Activated CD8-positive, alpha-beta memory T cell treated with anti-CD3 and anti-CD28 coated beads, Interleukin-2, amount 50 U/mL, for 1 hour (primary cell): Measurements from ENCODE around the gene NT5E.
"Not testable (repeated sequence)": the region's sequence is repeated elsewhere in the genome, so short reads cannot be mapped to it uniquely, and the experiment has no call there.

ENCODE experiments used
- DNase-seq: peaks from one replicate; pipeline ENCODE4 v3.0.0-alpha.2; 2020; ENCODE audit errors: extremely low read depth

The NT5E gene

GRCh38 chr6:85449818-85450759, at the start of gene NT5E:
Gene NT5E, plus strand, starts transcription at chr6:85450083. Its CDS starts 57 bp downstream, at chr6:85450140.
- DNase-seq = no peak

- DNase-seq = no peak
Observed at GRCh38 chr6:85400331-85400730, 49.6 kb upstream of the NT5E start.

DNA sequence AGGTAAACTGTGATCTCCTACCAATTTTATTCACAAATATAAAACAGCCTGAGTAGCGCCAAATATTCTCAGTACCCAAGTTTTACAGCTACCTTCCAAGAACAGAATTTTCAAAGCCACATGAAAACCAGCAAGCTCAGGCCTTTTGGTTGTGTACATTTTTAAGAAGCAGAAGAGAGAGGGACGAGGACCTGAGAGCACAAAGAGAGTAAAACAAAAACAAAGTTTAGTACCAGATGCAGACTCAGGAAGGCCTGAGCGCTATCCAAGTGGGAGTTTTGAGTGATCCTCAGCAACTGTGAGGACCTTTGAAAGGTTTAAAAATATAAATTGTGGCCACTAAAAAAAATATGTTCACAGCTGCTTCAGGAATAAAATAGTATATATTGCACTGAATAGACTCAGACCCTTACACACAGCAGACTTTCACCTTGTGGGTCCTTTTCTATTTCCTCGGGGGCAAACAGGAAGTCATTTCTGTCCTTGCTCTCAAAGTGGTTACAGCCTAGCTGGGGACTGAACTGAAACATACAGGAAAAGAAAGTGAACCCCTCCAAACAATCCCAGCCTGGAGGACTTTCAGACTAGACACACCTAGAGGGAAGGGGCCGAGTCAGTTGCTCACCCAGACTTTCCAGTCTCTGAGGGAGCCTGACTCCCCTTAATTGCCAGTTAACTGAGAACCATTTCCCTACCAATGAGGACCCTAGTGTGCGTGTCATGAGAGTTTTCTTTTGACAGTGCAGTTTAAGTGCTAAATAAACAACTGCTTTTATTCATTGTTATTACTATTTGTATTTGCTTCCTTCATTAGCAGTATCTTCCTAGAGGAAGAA, 48.5 kb upstream of the NT5E start:
- DNase-seq = no peak

DNA sequence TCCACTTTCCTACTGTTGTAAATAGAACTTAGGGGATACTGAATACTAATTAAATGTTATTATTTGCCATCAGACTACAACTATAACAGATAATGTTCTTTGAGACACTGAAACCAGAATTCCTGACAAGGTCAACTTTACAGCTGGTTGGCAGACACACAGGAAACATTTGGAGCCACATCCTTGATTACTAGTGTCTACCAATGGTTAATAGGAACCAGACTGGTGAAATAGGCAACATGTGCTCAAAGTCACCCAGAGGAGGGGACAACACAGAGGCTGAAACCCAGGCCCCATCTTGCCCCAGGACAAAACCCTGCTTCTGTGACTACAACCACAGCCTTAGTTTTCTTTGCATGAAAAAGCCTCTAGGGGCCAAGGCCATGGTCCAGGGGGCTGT, 47.8 kb upstream of the NT5E start:
- DNase-seq = no peak

- DNase-seq = no peak
Observed at GRCh38 chr6:85402922-85403321, 47.0 kb upstream of the NT5E start.

DNA sequence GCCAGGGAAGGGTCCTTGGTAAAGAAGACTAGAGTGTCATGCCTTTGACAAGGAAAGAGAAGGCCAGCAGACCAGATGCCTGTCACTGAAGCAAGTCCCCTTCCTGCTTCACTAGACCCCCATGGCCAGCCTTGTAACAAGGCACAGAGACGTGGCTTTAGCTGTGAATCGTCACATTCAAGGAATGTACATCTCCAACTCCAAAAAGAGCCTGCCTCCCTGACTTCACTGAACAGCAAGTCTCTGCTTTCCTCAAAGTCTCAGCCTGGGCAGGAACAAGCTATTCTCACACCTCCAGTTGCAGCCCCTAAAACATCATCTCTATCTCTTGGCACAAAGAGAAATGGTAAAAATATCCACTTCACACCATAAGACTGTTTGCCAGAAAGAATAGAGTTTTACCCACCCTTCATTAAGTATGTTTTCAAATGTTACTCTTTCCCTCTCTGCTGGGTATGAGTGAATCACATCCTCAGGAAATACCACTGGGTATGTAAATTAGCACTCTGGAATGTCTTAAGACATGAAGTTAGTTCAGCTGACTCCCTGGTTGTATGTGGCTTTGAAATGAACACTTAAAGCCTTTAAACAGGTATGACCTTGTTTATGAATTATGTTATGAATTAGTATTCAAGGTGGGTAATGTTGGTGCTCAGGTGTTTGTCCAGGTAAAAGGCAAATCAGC, 46.4 kb upstream of the NT5E start:
- DNase-seq = no peak

DNA sequence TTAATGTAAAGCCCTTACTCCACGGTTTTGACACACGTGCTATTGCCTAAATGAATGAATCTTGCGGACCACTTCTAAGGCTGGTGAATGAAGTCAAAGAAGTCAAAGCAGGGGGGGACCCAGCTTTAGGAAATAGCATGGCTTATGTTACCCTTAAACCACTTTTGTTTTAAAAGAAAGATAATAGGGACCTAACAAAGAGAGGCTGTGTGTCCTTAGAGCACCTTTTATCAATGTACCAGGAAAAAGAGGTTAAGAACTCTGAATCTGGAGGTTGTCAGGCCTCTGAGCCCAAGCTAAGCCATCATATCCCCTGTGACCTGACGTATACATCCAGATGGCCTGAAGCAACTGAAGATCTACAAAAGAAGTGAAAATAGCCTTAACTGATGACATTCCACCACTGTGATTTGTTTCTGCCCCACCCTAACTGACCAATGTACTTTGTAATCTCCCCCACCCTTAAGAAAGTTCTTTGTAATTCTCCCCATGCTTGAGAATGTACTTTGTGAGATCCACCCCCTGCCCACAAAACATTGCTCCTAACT, 45.8 kb upstream of the NT5E start:
- DNase-seq = not testable (repeated sequence)

GRCh38 chr6:85404564-85405174, 45.2 kb upstream of the NT5E start:
- no peak for DNase-seq

DNA sequence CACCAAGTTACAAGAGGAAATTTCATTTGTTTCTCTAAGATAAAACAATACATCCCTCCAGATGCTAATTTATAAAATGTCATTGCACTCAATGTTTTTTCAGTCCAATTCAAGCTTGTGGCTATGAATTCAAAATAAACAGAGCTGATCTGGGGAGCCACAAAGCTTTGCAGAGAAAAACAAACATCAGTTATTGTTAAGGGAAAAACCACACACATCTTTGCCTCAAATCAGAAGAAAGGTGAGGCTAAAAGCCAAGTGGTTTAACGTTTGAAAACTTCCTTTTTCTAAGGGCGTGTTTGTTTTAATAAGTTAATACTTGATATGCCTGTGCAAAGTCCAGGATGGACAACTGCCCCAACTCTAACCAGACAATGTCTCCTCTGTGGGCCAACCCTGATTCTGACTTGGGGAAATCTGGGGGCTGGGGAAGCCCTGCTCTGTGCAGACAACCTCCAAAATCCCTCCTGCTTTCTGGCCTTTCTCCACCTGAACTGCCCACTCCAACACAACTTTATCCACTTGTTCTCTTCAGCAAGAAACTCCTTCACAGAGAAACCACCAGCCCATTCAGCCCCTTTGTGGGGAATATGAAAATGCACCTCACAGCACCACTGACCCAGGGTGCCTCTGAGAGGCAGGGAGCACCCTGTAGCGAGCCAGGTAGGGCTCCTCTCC, 44.6 kb upstream of the NT5E start:
- no peak for DNase-seq

DNA sequence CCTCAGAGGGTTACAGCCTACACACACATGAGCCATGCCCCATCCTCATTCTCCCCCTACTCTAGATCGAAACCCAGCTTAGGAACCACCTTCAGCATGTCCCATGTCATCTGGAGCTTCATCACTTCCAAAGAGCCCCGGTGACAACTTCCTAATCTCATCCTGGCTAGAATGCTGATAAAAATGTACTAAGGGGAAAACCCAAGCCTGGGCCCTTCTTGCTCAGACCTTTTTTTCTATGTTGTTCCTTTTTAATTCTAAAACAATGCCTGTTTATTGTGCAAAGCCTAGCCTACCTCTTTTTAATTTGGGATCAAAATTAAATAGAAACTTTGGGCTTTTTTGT, 44.1 kb upstream of the NT5E start:
- no peak for DNase-seq

- no peak for DNase-seq
Observed at GRCh38 chr6:85406641-85407075, 43.2 kb upstream of the NT5E start.

- DNase-seq = no peak
Observed at GRCh38 chr6:85408039-85408438, 41.8 kb upstream of the NT5E start.

DNA sequence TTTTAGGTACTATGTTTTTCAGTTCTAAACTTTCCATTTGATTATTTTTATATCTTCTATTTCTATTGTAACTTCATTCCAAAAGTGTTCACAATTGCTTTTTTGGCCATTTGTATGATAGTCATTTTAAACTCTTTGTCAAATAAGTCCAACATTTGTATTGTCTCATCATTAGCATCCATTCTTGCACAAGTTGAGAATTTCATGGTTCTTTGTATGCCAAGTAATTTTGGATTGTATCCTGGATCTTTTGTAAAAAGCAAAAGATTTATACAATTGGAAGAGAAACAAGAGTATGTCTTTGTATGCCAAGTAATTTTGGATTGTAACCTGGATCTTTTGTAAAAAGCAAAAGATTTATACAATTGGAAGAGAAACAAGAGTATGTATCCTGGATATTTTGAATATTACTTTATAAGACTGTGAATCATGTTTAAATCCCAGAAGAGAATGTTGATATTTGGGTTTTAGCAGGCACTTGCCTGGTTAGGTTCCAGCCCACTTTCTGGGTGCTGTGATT, 36.9 kb upstream of the NT5E start:
- no peak for DNase-seq

DNA sequence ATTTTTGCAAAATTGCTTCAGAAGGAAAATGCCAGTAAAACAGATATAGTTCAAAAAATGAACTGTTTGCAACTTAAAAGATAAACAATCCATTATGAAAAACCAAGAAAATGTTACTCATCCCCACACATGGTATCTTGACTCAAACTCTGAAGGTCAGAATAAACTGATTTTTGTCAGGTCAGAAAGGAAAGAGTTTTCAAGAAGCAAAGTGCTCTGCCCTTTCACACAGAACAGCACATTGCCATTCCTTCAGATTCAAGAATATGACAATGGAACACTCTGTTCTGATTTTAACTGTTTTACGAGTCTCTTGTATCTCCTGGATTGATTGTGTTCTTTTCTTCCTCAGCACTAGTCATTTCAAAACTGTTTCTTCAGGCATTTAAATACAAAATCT, 33.8 kb upstream of the NT5E start:
- no peak for DNase-seq

- no peak for DNase-seq
Observed at GRCh38 chr6:85416766-85417165, 33.1 kb upstream of the NT5E start.

DNA sequence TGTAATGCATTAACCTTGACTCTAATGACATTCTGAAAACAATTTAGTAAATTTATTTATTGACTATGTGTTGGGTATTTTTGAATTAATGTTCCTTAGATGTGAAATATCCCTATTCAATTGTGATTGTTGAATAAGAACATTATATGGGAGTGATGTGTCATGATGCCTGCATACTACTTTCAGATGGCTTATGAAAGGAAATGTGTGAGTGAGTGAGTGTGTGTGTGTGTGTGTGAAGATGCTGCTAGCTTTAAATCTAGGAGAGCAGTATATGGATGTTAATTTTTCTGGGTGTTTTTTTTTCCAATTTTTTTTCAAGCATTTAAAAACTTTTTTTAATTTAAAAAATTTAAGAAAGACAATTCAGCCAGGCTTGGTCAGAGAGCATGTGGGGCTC, 32.5 kb upstream of the NT5E start:
- DNase-seq = no peak

- DNase-seq = no peak
Observed at GRCh38 chr6:85418059-85418458, 31.8 kb upstream of the NT5E start.

DNA sequence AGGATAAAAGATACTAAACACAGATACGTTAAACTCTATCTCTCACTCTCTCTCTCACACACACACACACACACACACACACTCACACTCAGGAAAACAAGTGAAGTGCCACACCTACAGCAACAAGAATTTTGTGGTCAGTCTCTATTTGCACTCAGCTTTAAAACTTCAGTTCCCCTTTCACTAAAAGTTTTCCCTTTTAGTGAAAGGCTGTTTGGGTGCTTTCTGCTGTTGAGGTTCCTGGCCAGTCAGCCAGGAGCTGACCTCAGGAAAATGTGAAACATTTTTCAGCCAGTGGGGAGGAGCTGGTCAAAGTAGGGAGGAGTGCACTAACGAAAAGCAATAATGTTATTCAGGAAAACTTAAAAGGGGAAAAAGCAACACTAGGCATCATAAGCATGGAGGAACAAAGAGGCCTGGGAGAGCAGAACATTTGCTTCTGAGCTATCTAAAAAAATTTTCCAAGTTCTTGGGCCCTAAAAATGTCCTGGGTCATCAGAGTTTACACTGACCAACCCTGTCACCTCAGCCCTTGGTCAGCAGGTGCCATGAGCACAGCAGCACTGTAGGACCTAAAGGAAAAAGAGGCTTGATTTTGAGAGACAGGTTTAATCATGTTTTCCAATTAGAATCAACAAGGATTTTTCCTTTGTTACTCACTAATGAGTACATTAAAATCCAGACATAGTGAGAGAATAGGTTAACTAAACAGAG, 30.7 kb upstream of the NT5E start:
- no peak for DNase-seq

GRCh38 chr6:85420551-85420950, 29.3 kb upstream of the NT5E start:
- DNase-seq = no peak

- DNase-seq = no peak
Observed at GRCh38 chr6:85421181-85421580, 28.7 kb upstream of the NT5E start.
